ENCODE measurements around the gene AP2B1.

- TF ChIP-seq CTCF (conservative IDR thresholded peaks at IDR 0.05; ENCODE audit: low read length) (no peak), EZH2phosphoT487 (IDR thresholded peaks at IDR 0.05; ENCODE audit: borderline replicate concordance, low read depth, low read length) (no peak)
Measured at GRCh38 chr17:35645923-35646322, 58.8 kb downstream of the AP2B1 start.
